ENCODE measurements around the gene DNER. TPM values are rescaled to one million over a fixed set of nuclear protein-coding genes. Genes with fewer than 3 reads are reported as not detected.

The DNER gene
- total RNA-seq, 1 donor from 2014 or later, result 3.3 TPM

DNA sequence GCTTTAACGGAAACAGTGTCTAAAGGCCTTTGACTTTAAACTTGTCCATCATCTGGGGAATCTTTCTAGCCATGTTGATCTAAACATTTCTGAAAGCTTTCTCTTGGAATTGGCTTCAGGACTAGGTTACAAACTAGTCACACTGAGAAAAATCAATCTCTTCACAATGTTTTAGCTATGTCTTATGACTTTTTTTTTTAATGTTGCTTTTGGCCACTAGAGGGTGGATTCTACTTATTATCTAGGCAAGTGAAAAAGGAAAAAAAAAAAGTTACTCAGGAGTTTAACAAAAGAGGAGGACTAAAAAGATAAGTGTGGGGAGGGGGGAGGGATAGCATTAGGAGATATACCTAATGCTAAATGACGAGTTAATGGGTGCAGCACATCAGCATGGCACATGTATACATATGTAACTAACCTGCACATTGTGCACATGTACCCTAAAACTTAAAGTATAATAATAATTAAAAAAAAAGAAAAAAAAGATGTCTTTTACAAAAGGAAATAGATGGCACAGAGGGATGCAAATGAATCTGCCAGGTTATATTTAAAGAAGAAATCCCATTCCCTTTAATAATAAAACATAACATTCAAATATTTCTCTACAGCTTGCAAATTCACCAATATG is 282.9 kb downstream of the DNER start:
- intact Hi-C loops (cut with DNase I), result loop anchor here (2.0 kb wide), 1 partner anchor 155 kb away; no protein-coding TSS in a partner anchor
- DNase-seq (ENCODE audit: missing footprints) (no peak), ATAC-seq (no peak)

DNA sequence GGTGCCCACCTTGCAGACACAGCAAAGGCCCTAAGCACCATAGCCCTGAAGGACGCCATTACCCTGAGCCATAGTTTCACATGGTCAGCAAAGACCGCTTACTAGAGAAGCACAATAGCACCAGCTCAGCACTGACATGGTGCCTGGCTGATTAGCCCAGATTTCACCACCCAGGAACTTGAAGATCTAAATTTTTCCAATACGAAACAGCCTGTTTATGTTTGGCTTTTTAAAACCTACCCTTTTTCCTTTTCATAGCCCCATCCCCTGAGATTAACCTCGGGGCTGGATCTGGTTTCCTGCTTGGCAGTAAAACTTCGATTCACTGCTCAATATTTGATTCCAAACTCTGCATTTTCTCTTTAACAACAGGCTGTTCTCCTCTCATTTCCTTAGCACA is 284.8 kb downstream of the DNER start:
- ATAC-seq (peak; percentile 71), DNase-seq (ENCODE audit: missing footprints) (no peak)
- intact Hi-C loops (cut with DNase I), result no loop called here

DNA sequence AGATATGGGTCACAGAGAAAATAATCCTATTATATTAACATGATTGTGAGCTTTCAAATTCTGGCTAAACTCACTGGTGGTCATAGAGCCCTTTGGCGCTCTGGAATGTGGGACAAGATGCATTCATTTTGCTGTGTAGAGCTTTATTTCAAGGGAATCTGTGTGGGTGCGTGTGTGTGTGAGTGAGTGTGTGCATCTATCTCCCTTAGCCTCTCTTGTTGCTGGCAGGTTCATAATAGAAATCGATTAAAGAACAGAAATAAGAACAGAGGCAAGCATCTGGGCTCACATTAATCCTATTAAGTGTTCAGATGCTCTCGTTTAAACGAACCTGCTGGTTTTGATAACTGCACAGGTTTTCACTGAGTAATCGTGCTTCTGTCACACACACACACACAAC is 287.9 kb downstream of the DNER start:
- intact Hi-C loops (cut with DNase I), result no loop called here
- ATAC-seq (no peak), DNase-seq (ENCODE audit: missing footprints) (no peak)

DNA sequence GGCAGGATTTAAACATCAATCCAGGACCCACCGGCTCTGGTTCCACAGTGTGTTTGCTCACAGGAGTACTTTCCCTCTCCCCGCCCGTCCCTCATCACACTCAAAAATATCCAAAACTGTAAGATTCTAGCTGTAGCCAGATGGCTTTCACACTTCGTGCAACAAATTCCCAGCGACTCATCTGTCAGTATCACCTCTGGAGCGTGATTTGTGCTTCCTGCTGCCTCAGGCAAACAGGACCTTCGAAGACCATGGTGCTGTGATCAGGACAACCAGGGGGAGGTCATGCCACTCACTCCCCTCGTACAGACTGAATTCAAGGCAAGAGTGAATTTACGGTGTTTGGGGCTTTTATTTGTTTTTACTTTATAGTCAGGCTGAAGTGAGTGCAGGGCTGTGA is 288.8 kb downstream of the DNER start:
- DNase-seq (ENCODE audit: missing footprints) (no peak), ATAC-seq (no peak)
- intact Hi-C loops (cut with DNase I), result no loop called here

DNA sequence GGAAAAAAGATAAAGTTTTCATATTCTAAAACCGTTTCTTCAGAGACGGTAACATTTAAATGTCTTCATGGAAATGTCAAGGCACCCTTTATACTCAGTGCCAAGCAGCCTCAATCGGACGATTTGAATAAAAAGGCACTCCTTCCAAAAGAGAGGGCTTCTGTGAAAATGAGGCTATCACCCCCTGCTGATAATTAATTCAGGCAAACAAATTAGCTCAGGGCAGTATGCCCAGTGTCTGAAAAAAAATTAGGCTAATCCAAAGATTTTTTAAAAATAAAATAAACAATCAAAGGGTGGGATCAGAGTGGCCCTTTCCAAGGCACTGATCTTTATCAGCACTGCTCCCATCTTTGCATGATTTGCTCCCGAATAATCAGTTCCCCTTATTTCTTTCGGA is 292.3 kb downstream of the DNER start:
- DNase-seq (ENCODE audit: missing footprints) (no peak), ATAC-seq (no peak)
- intact Hi-C loops (cut with DNase I), result no loop called here

DNA sequence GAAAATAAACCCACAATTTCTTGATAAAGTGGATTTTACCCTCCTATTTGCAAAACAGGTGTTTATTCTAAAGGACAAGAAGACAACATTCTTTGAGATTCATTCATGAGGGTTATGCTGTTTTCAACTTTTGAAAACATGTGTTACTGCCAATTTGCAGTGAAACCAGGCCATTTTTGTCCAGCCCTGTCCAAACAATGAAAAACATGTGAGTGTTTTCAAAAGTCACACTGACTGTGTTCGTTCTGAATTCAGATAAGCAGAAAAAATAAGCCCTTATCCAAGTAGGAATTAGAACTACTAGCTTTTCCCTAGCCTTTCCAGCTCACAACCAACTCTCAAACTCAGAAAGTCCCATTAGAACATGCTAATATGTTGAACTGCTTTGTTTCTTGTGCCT is 295.2 kb downstream of the DNER start:
- ATAC-seq, result peak; percentile 49
- intact Hi-C loops (cut with DNase I), result no loop called here
- no peak for DNase-seq (ENCODE audit: missing footprints)

DNA sequence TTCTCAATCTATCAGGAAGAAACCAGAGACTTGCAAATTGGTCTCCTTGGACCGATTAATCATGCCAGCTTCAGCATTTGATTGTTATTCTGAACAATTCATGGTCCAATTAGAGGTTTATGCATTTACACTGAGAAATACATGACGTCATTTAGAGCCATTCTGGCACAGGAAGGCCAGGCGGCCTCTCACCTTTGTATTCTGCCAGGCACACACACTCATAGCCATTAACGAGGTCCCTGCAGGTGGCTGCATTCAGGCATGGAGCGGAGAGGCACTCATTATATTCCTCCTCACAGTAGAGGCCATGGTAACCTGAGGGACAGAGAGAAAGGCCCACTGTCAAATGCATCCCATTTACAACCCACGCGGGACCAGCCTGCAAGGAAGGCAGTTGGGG is 296.4 kb downstream of the DNER start:
- DNase-seq (ENCODE audit: missing footprints) (no peak), ATAC-seq (no peak)
- intact Hi-C loops (cut with DNase I), result no loop called here

DNA sequence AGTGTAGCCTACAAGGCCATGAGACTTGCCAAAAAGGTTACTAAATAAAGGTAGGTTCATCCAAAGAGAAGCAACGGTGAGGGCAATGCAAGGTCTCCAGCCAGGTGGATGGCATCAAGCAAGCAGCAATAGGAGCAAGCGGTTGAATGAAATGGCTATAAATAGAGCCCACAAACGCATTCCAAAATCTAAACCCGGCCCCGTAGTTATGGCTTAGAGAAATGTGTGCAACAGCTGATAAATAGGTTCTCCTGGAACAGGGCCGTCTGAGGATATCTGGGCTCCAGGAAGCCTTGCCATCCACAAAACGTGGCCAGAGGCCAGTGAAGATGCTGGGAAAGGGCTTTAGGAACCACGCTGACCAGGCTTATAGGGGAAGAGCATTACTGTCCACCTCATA is 297.2 kb downstream of the DNER start:
- DNase-seq (ENCODE audit: missing footprints) (no peak), ATAC-seq (no peak)
- intact Hi-C loops (cut with DNase I), result no loop called here

DNA sequence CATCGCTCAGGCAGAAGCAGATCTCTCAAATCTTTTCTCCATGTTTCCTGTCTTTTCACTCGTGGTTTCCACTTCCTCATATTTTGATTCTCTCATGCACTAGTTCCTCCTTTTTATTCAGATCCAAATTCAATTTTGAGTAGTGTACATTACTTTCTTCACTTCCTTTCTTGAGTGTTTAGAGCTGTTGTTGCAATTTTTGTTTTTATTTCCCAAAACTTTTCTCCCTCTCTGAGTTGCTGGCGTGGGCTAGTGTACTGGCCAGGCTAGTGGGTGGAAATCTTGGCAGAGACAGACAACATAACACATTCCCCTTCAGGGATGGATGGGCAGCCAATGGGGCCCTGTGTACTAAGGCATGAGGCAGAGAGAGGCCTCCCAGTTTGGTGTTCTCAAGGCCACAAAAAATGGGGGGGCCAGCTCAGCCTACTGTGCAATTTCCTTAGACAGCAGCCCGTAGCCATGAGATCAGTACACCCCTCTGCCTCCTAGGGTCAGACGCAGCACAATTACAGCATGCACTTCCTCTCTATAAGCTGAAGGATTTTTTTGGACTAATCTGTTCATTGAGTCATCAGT is 298.1 kb downstream of the DNER start:
- ATAC-seq (peak; percentile 95), DNase-seq (ENCODE audit: missing footprints) (peak; percentile 88)
- intact Hi-C loops (cut with DNase I), result no loop called here

DNA sequence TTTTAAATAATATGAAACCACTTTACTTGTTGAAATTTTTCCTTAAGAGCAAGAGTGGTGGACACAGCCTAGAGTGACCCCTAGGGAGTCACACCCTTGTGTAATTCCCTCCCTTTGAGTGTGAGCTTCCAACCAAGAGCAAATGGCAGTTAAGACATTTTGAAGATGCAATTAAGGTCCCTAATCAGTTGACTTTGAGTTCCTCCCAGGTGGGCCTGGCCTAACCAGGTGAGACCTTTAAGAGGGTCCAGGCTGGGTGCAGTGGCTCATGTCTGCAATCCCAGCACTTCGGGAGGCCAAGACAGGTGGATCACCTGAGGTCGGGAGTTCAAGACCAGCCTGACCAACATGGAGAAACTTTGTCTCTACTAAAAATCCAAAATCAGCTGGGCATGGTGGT is 299.7 kb downstream of the DNER start:
- DNase-seq (ENCODE audit: missing footprints), result no peak
- no peak for ATAC-seq
- intact Hi-C loops (cut with DNase I), result no loop called here

DNA sequence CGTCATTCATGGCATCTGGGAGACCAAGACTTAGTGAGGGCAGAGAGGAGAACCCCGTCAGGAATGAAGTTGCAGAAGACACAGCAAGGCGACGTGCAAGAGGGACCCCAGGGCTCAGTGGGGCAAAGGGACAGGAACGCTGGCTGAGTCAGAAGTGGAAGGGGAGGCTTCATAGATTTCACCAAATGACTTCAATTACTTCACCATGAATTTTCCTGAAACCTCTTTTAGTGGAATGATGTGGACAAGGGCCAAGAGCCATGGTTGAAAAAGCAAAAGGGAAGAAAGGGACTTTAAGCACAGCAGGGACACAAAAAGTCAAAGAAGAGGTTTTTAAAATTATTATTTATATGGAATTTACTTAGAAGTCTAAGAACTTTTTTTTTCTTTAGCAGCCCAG is 301.7 kb downstream of the DNER start:
- ATAC-seq, result no peak
- intact Hi-C loops (cut with DNase I), result no loop called here
- no peak for DNase-seq (ENCODE audit: missing footprints)

DNA sequence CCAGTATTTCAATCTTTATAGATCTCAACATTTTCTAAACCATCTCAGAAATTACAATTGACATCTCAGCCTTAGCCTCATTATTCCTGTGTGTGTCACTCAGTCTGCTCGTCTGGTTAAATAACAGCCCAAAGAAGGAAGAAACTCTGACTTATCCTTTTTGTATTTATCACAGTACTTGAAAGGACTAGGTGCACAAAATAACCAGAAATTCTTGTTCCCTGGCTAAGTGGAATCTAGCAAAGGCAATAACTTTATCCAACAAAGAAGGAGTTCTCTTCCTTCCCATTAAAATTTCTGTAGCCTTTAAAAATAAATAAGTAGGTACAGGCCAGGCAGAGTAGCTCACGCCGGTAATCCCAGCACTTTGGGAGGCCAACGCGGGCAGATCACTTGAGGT is 303.4 kb downstream of the DNER start:
- intact Hi-C loops (cut with DNase I), result no loop called here
- DNase-seq (ENCODE audit: missing footprints) (no peak), ATAC-seq (no peak)

DNA sequence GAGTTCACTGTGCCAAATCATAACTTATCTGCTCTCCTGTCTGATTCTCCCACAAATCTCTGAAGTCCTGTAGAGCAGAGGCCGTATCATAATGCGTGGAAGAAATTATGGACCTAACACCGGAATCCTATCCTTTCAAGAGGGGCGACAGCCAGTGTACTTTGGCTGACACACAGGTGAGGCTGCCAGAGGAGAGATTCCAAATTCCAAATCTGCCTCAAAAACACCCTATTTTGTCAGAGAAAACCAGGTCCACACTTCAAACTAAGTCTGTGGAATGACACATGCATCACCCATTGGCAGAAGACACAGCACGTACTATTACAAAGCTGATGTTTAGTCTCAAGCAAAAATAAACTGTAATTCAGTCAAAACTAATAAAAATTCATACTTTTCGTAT is 304.1 kb downstream of the DNER start:
- intact Hi-C loops (cut with DNase I), result no loop called here
- DNase-seq (ENCODE audit: missing footprints), result no peak
- no peak for ATAC-seq

DNA sequence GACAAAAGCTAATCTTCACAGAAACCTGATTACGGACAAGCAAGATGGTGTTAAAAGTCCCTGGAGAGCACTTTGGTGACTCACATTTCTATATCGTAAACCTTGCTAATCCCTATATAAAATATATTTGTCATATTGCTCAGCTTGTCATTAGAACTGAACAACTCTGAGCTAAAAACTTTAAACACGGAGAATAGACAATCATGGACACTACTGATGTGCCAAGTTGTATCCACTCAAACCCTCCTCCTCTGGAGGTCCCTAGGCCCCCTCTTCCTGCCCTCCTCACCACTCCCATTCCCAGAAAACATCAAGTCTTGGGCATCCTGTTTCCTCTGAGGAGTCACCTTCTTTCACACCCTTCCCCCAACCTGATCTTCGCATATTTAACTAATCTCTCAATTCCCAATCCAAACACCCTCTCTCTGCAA is 304.6 kb downstream of the DNER start:
- ATAC-seq, result no peak
- intact Hi-C loops (cut with DNase I), result no loop called here

DNA sequence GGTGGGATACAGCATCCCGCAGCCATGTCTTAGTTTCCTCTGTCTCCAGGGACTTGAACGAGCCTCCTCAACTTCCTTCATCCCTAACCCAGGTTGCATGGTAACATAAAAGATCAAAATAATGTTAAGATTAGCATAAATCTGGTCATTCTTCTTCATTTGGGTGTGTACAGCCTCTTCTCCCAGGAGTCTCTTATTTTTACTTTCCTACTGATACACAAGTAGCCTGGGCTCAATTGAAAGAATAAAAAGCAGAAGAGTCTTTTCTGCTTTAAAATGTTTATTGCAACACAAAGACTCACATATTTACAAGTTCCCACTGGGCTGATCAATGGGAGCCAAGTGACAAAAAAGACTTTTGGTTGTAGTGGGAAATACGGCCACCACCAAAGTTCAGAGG is 305.4 kb downstream of the DNER start:
- DNase-seq (ENCODE audit: missing footprints), result no peak
- ATAC-seq, result no peak
- intact Hi-C loops (cut with DNase I), result no loop called here

More for the DNA sequence above, 304.6 kb downstream of the DNER start:
- DNase-seq (ENCODE audit: missing footprints), result no peak

DNA sequence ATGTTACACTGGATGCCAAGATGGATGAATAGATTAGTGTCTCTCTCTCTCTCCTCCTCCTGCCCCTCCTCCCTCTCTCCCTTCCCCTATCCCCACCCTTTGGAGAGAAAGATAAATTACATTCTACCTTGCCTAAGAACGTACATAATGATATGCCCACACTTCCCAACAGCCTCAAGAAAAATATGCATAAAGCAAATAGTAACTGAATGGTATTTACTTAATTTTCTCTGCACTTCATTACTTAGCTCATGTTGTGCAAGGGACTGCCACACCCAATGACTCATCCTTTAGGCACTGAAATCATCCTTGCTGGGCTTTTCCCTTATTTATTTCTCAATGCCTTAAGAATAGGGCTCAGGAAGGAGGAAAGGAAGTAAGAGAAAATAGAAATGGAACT is 306.0 kb downstream of the DNER start:
- intact Hi-C loops (cut with DNase I), result no loop called here
- ATAC-seq (peak; percentile 81), DNase-seq (ENCODE audit: missing footprints) (no peak)

DNA sequence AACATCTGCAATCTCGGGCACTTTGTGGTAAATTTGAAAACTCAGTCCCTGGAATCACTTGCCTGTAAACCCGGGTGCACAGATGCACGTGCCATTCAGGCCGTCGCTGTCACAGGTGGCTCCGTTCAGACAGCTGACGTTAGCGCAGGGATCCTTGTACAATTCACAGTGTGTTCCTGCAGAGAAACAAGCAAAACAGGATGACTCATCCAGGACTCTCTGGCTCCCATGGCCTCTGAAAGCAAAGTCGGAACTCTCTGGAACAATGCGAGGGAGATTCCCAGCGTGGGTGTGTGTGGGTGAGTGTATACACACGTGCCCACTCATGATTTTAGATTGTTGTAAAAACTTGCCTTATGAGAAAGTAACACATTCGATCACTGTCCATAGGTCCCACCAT is 307.2 kb downstream of the DNER start:
- intact Hi-C loops (cut with DNase I), result no loop called here
- peak; percentile 85 for DNase-seq (ENCODE audit: missing footprints)
- ATAC-seq, result peak; percentile 92

DNA sequence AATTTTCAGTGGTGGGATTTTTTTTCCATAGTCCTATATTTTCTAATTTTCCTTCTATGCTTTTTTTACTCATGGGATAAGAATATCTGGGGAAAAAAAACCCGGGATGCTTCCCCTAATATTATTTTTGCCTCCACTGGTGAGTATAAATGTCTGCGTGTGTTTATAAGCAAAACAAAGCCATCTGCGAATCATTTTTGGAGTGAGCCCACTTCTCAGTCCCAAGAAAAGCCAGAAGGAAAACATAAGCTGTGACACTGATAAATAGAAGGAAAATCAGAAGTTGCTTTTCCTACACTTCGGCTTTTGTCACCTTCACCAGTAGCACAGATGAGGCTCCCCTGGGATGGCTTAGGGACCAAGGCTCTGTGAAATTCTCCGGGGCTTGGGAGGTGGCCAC is 308.6 kb downstream of the DNER start:
- intact Hi-C loops (cut with DNase I), result no loop called here
- DNase-seq (ENCODE audit: missing footprints), result no peak
- ATAC-seq, result no peak

DNA sequence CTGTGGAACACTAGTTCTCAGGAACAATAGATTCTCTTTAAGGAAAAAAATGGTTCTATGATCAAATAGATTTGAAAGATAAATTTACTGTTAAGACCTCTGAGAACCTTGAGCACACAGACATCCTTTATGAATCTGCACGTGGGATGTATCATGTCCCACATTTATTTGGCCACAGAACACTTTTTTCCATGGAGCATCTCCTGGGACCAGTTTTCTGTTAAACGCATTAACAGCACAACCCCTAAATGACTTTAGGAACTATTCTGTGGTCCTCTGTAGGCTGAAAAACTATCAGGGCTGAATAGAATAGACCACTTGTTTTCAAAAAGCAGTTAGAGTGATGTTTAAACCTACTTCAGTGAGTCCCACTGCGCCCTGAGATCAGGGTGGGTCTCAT is 311.1 kb downstream of the DNER start:
- DNase-seq (ENCODE audit: missing footprints) (no peak), ATAC-seq (no peak)
- intact Hi-C loops (cut with DNase I), result no loop called here

DNA sequence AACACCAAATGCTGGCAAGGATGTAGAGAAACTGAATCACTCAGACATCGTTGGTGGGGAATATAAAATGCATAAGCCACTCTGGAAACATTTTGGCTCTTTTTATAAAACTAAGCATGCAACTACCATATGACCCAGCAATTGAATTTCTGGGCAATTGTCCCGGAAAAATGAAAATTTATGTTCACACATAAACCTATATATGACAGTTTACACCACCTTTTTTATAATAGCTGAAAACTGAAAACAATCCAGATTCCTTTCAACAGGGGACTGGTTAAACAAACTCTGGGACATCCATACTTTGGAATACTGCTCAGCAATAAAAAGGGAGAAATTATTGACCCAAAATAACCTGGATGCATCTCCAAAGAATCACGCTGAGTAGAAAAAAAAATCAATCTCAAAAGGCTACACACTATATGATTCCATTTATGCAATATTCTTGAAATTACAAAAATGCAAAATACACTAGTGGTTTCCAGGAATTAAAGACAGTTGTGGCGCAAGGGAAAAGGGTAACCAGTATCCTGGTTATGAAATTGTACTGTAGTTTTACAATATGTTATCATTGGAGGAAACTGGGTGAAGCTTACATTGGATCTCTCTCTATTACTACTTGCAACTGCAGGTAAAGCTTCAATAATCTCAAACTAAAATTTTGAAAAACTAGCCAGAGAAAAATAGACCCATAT is 313.0 kb downstream of the DNER start:
- ATAC-seq, result no peak
- intact Hi-C loops (cut with DNase I), result no loop called here

DNA sequence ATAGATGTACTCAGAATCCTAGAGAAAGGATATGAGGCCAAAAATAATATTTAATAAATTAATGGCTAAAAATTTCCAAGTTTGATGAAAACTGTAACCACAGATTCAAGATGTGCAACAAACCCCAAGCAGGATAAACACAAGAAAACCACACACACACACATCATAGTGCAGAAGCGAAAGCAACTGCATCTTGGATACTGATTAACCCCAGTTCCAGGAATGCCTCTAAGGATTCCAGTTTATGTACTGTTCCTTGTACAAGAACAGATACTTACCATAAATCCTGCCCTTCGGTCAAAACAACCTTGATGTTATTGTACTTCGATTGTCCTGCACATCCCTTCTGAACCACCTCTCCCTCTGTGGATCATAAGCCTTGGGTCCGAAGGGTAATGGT is 320.4 kb downstream of the DNER start:
- intact Hi-C loops (cut with DNase I), result no loop called here
- DNase-seq (ENCODE audit: missing footprints) (no peak), ATAC-seq (no peak)

More for the DNA sequence above, 313.0 kb downstream of the DNER start:
- DNase-seq (ENCODE audit: missing footprints), result no peak

Measured in Right ventricle myocardium inferior (tissue), 1 donor.